Thymus (tissue), 11 donors: Measurements from ENCODE around the gene DES. TPM values are rescaled to one million over a fixed set of nuclear protein-coding genes. Genes with fewer than 3 reads are reported as not detected.

Experiments
- DNase-seq, 9 donors: peaks; one replicate each; pipeline ENCODE4 v3.0.0-alpha.2; 2013; ENCODE audit warnings: low spot score in 9 of 9, low read depth in 6 of 9, missing footprints in 1 of 9
- H3K27ac ChIP-seq, 2 donors: one replicate each; pipeline ENCODE4 v1.5.1; 2013; ENCODE audit warnings: control low read depth in 1 of 2, low read depth in 1 of 2, low read length in 1 of 2, mild to moderate bottlenecking in 1 of 2, moderate library complexity in 1 of 2
- H3K27me3 ChIP-seq, 2 donors: one replicate each; pipeline ENCODE4 v1.5.1; 2013; ENCODE audit warnings: low read length in 1 of 2; ENCODE audit not compliant: control insufficient read depth in 2 of 2, insufficient read depth in 1 of 2
- H3K36me3 ChIP-seq, 2 donors: one replicate each; pipeline ENCODE4 v1.5.1; 2013; ENCODE audit warnings: low read length in 1 of 2, mild to moderate bottlenecking in 1 of 2, moderate library complexity in 1 of 2; ENCODE audit not compliant: control insufficient read depth in 2 of 2, insufficient read depth in 2 of 2
- H3K4me1 ChIP-seq, 2 donors: one replicate each; pipeline ENCODE4 v1.5.1; 2013; ENCODE audit warnings: low read length in 2 of 2; ENCODE audit not compliant: control insufficient read depth in 2 of 2, insufficient read depth in 2 of 2
- H3K4me3 ChIP-seq, 2 donors: one replicate each; pipeline ENCODE4 v1.5.1; 2013; ENCODE audit warnings: low read length in 2 of 2, control low read depth in 1 of 2, mild to moderate bottlenecking in 1 of 2
- H3K9me3 ChIP-seq, 2 donors: one replicate each; pipeline ENCODE4 v1.5.1; 2013; ENCODE audit warnings: low read length in 1 of 2, mild to moderate bottlenecking in 1 of 2; ENCODE audit not compliant: control insufficient read depth in 2 of 2, insufficient read depth in 1 of 2
- whole genome bisulfite sequencing: extraction: QIAGEN DNeasy Blood & Tissue Kit; methylation state at CpG from one replicate; pipeline ENCODE4 v1.1.7; 2013; 5-methylcytosine and 5-hydroxymethylcytosine counted together
- polyA plus RNA-seq: library from polyadenylated mRNA; stranded (reverse); fragments of 200-250 nt; gene quantifications from one replicate; pipeline ENCODE4 v1.2.3, GENCODE V29; 2013
- total RNA-seq: library from RNA; stranded (reverse); fragments of 120-200 nt; gene quantifications from one replicate; pipeline ENCODE4 v1.2.4, GENCODE V29; 2013
- donor health status: healthy.

DES gene
- total and polyA plus RNA-seq, 2 donors = 3.4 to 21.6 TPM

- WGBS = 84% methylated on average over 16 of the region's 16 CpGs
- Histone ChIP-seq H3K36me3 (no peaks in the 10 kb centered on the region), H3K27me3 (peaks cover 31 to 78% of the 10 kb centered on the region in 2 donors), H3K4me1 (peaks cover 0 to 2% of the 10 kb centered on the region in 2 donors), H3K4me3 (no peak overlapping the region), H3K27ac (no peak overlapping the region), H3K9me3 (no peaks in the 10 kb centered on the region)
- peak in 1 of 9 donors; percentile 36 for DNase-seq
These were observed 15.7 kb downstream of the DES start for GRCh38 chr2:219433666-219434467.

GRCh38 chr2:219434468-219434717, 16.2 kb downstream of the DES start:
- Histone ChIP-seq H3K4me1 (peaks cover 0 to 2% of the 10 kb centered on the region in 2 donors), H3K4me3 (no peak overlapping the region), H3K27ac (no peak overlapping the region), H3K27me3 (peaks cover 31 to 78% of the 10 kb centered on the region in 2 donors), H3K9me3 (no peaks in the 10 kb centered on the region), H3K36me3 (no peaks in the 10 kb centered on the region)
- DNase-seq = no peak
- 48% methylated on average over 9 of the region's 9 CpGs for WGBS

- 13% methylated on average over 77 of the region's 77 CpGs for WGBS
- Histone ChIP-seq H3K27me3 (peaks cover 31 to 83% of the 10 kb centered on the region in 2 donors), H3K4me3 (no peak within 1 kb of the TSS), H3K9me3 (no peaks in the 10 kb centered on the region), H3K27ac (no peak within 1 kb of the TSS), H3K36me3 (no peaks in the 10 kb centered on the region), H3K4me1 (peaks cover 0 to 2% of the 10 kb centered on the region in 2 donors)
- DNase-seq = no peak
These were observed 16.7 kb downstream of the DES start, which contains the start of gene SPEG for GRCh38 chr2:219434718-219435525. Gene SPEG (plus strand): TSS chr2:219434843. CDS start chr2:219434978, 135 bp downstream.

GRCh38 chr2:219435701-219436100, 17.5 kb downstream of the DES start:
- Histone ChIP-seq H3K27me3 (peaks cover 33 to 89% of the 10 kb centered on the region in 2 donors), H3K4me3 (no peak overlapping the region), H3K27ac (no peak overlapping the region), H3K4me1 (peaks cover 0 to 2% of the 10 kb centered on the region in 2 donors), H3K36me3 (no peaks in the 10 kb centered on the region), H3K9me3 (no peaks in the 10 kb centered on the region)
- no peak for DNase-seq
- WGBS = 95% methylated on average over 6 of the region's 6 CpGs

- Histone ChIP-seq H3K27me3 (peaks cover 40 to 94% of the 10 kb centered on the region in 2 donors), H3K27ac (no peak overlapping the region), H3K36me3 (no peaks in the 10 kb centered on the region), H3K4me3 (no peak overlapping the region), H3K9me3 (peaks cover 0 to 5% of the 10 kb centered on the region in 2 donors), H3K4me1 (peaks cover 0 to 7% of the 10 kb centered on the region in 2 donors)
- DNase-seq = no peak
- 95% methylated on average over 5 of the region's 5 CpGs for WGBS
These were observed 18.3 kb downstream of the DES start for GRCh38 chr2:219436491-219436890.

- Histone ChIP-seq H3K4me3 (no peak overlapping the region), H3K9me3 (peaks cover 0 to 5% of the 10 kb centered on the region in 2 donors), H3K4me1 (peaks cover 0 to 9% of the 10 kb centered on the region in 2 donors), H3K27ac (no peak overlapping the region), H3K36me3 (no peaks in the 10 kb centered on the region), H3K27me3 (peaks cover 40 to 94% of the 10 kb centered on the region in 2 donors)
- WGBS = 90% methylated on average over 3 of the region's 3 CpGs
- DNase-seq = no peak
These were observed 19.0 kb downstream of the DES start for GRCh38 chr2:219437141-219437540.

GRCh38 chr2:219437690-219438206, 19.6 kb downstream of the DES start:
- H3K27me3 ChIP-seq = peaks cover 40 to 95% of the 10 kb centered on the region in 2 donors

GRCh38 chr2:219438453-219438852, 20.3 kb downstream of the DES start:
- Histone ChIP-seq H3K27ac (no peak overlapping the region), H3K4me1 (peaks cover 0 to 9% of the 10 kb centered on the region in 2 donors), H3K27me3 (peaks cover 44 to 95% of the 10 kb centered on the region in 2 donors), H3K36me3 (no peaks in the 10 kb centered on the region), H3K4me3 (no peak overlapping the region), H3K9me3 (peaks cover 0 to 5% of the 10 kb centered on the region in 2 donors)
- no peak for DNase-seq
- 96% methylated on average over 4 of the region's 4 CpGs for WGBS

More at GRCh38 chr2:219437690-219438206, 19.6 kb downstream of the DES start:
- Histone ChIP-seq H3K9me3 (peaks cover 0 to 5% of the 10 kb centered on the region in 2 donors), H3K36me3 (no peaks in the 10 kb centered on the region), H3K27ac (no peak overlapping the region), H3K4me1 (peaks cover 0 to 9% of the 10 kb centered on the region in 2 donors), H3K4me3 (no peak overlapping the region)
- DNase-seq = no peak
- 88% methylated on average over 6 of the region's 6 CpGs for WGBS

GRCh38 chr2:219439506-219439905, 21.3 kb downstream of the DES start:
- whole genome bisulfite sequencing = 94% methylated on average over 6 of the region's 6 CpGs
- no peaks in the 10 kb centered on the region for H3K36me3 ChIP-seq
- no peak overlapping the region for H3K4me3 ChIP-seq
- peaks cover 0 to 7% of the 10 kb centered on the region in 2 donors for H3K4me1 ChIP-seq
- no peak for DNase-seq
- H3K9me3 ChIP-seq = peaks cover 0 to 5% of the 10 kb centered on the region in 2 donors
- no peak overlapping the region for H3K27ac ChIP-seq
- peaks cover 43 to 95% of the 10 kb centered on the region in 2 donors for H3K27me3 ChIP-seq
